ENCODE results near the gene NKTR.

DNA sequence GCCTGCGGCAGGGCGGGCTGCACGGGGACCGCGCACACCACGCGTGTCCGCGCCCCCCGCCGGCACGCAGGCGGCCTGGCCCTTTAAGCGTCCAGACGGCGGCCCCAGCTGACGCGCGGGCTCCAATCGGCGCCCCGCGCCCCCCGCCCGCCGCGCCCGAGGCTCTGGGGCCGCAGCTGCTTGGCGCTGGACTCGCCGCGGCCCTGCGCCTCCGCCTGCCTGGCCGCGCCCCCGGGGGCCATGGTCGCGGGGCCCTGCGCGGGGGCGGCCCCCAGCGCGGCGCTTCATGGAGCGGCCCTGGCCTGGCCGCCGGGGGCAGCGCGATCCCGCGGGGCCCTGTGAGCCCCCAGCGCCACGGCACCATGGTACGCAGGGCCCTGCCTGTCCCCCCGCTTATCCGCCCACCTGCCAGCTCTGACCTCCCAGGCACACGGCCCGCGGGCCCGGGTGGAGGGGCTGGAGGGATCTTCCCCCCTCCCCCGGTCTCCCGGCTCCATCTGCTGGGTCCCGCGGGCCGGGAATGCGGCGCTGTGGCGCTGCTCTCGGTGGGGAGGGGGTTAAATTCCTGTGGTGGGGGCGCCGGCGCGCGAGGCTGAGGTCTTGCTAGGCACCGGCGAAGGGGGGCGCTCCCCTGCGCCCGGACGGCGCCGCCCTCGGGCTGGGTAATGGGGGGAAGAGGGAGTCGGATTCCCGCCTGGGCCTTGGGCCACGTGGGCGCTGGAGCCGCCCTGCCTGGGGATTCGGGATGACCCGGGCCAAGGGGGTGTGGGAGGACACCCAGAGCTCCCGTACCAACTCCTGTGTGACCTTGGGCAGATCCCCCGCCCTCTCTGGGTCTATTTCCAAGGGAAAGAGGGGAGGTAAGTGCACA is 54.1 kb downstream of the NKTR start:
- TF ChIP-seq E2F1 (CRISPR knock-in tag; IDR thresholded peaks at IDR 0.05) (no peak), ZNF317 (CRISPR knock-in tag; IDR thresholded peaks at IDR 0.05; ENCODE audit: borderline replicate concordance, low read depth) (no peak), CREB1 (CRISPR knock-in tag; IDR thresholded peaks at IDR 0.05) (no peak)
- TF ChIP-seq, protein P1, sequence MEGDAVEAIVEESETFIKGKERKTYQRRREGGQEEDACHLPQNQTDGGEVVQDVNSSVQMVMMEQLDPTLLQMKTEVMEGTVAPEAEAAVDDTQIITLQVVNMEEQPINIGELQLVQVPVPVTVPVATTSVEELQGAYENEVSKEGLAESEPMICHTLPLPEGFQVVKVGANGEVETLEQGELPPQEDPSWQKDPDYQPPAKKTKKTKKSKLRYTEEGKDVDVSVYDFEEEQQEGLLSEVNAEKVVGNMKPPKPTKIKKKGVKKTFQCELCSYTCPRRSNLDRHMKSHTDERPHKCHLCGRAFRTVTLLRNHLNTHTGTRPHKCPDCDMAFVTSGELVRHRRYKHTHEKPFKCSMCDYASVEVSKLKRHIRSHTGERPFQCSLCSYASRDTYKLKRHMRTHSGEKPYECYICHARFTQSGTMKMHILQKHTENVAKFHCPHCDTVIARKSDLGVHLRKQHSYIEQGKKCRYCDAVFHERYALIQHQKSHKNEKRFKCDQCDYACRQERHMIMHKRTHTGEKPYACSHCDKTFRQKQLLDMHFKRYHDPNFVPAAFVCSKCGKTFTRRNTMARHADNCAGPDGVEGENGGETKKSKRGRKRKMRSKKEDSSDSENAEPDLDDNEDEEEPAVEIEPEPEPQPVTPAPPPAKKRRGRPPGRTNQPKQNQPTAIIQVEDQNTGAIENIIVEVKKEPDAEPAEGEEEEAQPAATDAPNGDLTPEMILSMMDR (IDR thresholded peaks at IDR 0.05): no peak
